Liver (tissue), 9 donors: ENCODE results near the gene METTL13. TPM values are rescaled to one million over a fixed set of nuclear protein-coding genes. Genes with fewer than 3 reads are reported as not detected.

Experiments used
- DNase-seq: peaks from one replicate; pipeline ENCODE4 v3.0.0-alpha.2; 2017; ENCODE audit warnings: low spot score
- H3K27ac ChIP-seq, 2 donors: one replicate each; pipeline ENCODE4 v1.7.0; 2013; ENCODE audit warnings: inconsistent platforms in 2 of 2, low read length in 2 of 2, control low read depth in 1 of 2, low read depth in 1 of 2, mild to moderate bottlenecking in 1 of 2
- H3K27me3 ChIP-seq, 4 donors: one replicate each; pipeline versions ENCODE4 v1.6.1 to v1.7.0; 2013; ENCODE audit warnings: low read length in 3 of 4, inconsistent platforms in 1 of 4, mild to moderate bottlenecking in 1 of 4, moderate library complexity in 1 of 4; ENCODE audit not compliant: control insufficient read depth in 4 of 4, insufficient read depth in 4 of 4
- H3K36me3 ChIP-seq, 4 donors: one replicate each; pipeline versions ENCODE4 v1.6.1 to v1.7.0; 2013; ENCODE audit warnings: low read length in 3 of 4, mild to moderate bottlenecking in 3 of 4, low read depth in 1 of 4, moderate library complexity in 1 of 4; ENCODE audit not compliant: control insufficient read depth in 4 of 4, insufficient read depth in 3 of 4
- H3K4me1 ChIP-seq, 4 donors: one replicate each; pipeline versions ENCODE4 v1.6.1 to v1.7.0; 2013; ENCODE audit warnings: low read length in 3 of 4, mild to moderate bottlenecking in 3 of 4, moderate library complexity in 1 of 4; ENCODE audit not compliant: control insufficient read depth in 4 of 4, insufficient read depth in 4 of 4
- H3K4me3 ChIP-seq, 3 donors: one replicate each; pipeline versions ENCODE4 v1.6.1 to v1.7.0; 2013; ENCODE audit warnings: low read length in 3 of 3, control low read depth in 1 of 3, low read depth in 1 of 3, mild to moderate bottlenecking in 1 of 3
- H3K9ac ChIP-seq, 2 donors: one replicate each; pipeline ENCODE4 v1.7.0; 2013; ENCODE audit warnings: low read length in 2 of 2, mild to moderate bottlenecking in 2 of 2, moderate library complexity in 2 of 2, control low read depth in 1 of 2, low read depth in 1 of 2
- H3K9me3 ChIP-seq, 4 donors: one replicate each; pipeline versions ENCODE4 v1.6.1 to v1.7.0; 2013; ENCODE audit warnings: low read length in 3 of 4; ENCODE audit not compliant: control insufficient read depth in 4 of 4
- EGR1 ChIP-seq, 2 donors: IDR thresholded peaks; 2 replicates each; pipeline ENCODE4 v1.6.1; 2016 to 2018; ENCODE audit warnings: antibody characterized with exemption in 2 of 2, low read depth in 2 of 2
- FOXA1 ChIP-seq: IDR thresholded peaks from 2 replicates; pipeline ENCODE4 v1.6.1; 2016; ENCODE audit warnings: antibody characterized with exemption
- FOXA2 ChIP-seq: IDR thresholded peaks from 2 replicates; pipeline ENCODE4 v1.6.1; 2016; ENCODE audit warnings: antibody characterized with exemption
- GABPA ChIP-seq, 2 donors: IDR thresholded peaks in 1 of 2; conservative IDR thresholded peaks in 1 of 2; 2 replicates each; pipeline ENCODE4 v1.6.1; 2016; ENCODE audit warnings: antibody characterized with exemption in 2 of 2, mild to moderate bottlenecking in 1 of 2, moderate library complexity in 1 of 2
- HNF4A ChIP-seq, 2 donors: conservative IDR thresholded peaks; 2 replicates each; pipeline ENCODE4 v1.6.1; 2016; ENCODE audit warnings: antibody characterized with exemption in 2 of 2, mild to moderate bottlenecking in 2 of 2
- HNF4G ChIP-seq: IDR thresholded peaks from 2 replicates; pipeline ENCODE4 v1.6.1; 2016; ENCODE audit warnings: antibody characterized with exemption
- NR2F2 ChIP-seq: IDR thresholded peaks from 2 replicates; pipeline ENCODE4 v1.6.1; 2016; ENCODE audit warnings: antibody characterized with exemption
- RAD21 ChIP-seq, 2 donors: IDR thresholded peaks; 2 replicates each; pipeline ENCODE4 v1.6.1; 2016; ENCODE audit warnings: antibody characterized with exemption in 2 of 2, mild to moderate bottlenecking in 2 of 2
- RXRA ChIP-seq, 2 donors: IDR thresholded peaks; 2 replicates each; pipeline ENCODE4 v1.6.1; 2017 to 2018; ENCODE audit warnings: antibody characterized with exemption in 2 of 2, mild to moderate bottlenecking in 1 of 2
- SP1 ChIP-seq: IDR thresholded peaks from 2 replicates; pipeline ENCODE4 v1.6.1; 2018; ENCODE audit warnings: antibody characterized with exemption, mild to moderate bottlenecking
- TAF1 ChIP-seq: conservative IDR thresholded peaks from 2 replicates; pipeline ENCODE4 v1.6.1; 2016; ENCODE audit warnings: antibody characterized with exemption, mild to moderate bottlenecking
- YY1 ChIP-seq: IDR thresholded peaks from 2 replicates; pipeline ENCODE4 v1.6.1; 2016; ENCODE audit warnings: antibody characterized with exemption, mild to moderate bottlenecking
- WGBS: extraction: QIAGEN DNeasy Blood & Tissue Kit; methylation state at CpG from one replicate; pipeline ENCODE4 v1.1.7; 2013; 5-methylcytosine and 5-hydroxymethylcytosine counted together
- polyA plus RNA-seq, 2 donors: library from polyadenylated mRNA; stranded (reverse) in 1 of 2; unstranded in 1 of 2; fragments of 200-250 nt in 1 of 2; fragments of >200 nt in 1 of 2; fragmentation: Nextera tagmentation in 1 of 2; extraction: Ambion mirVana in 1 of 2; gene quantifications; one replicate each; pipeline versions ENCODE4 v1.2.1 to v1.2.3, GENCODE V29; 2013 to 2015
- total RNA-seq, 2 donors: library from RNA; depleted of rRNA; stranded (reverse); fragments of >200 nt; gene quantifications; one replicate each; pipeline ENCODE4 v1.2.3, GENCODE V29; 2014
- TF ChIP-seq, protein P1 (sequence below): IDR thresholded peaks from 2 replicates; pipeline ENCODE4 v1.6.1; 2016; ENCODE audit warnings: antibody characterized with exemption
- TF ChIP-seq, protein P2 (sequence below): IDR thresholded peaks from 2 replicates; pipeline ENCODE4 v1.6.1; 2016; ENCODE audit warnings: antibody characterized with exemption
- TF ChIP-seq, protein P3 (sequence below): IDR thresholded peaks from 2 replicates; pipeline ENCODE4 v1.6.1; 2016; ENCODE audit warnings: antibody characterized with exemption
- TF ChIP-seq, protein P4 (sequence below): fragments of 150-350 bp; IDR thresholded peaks from 2 replicates; pipeline ENCODE4 v1.5.1; 2017; ENCODE audit warnings: improper control_type of control experiment, low read depth, low read length; ENCODE audit not compliant: missing input control
- TF ChIP-seq, protein P5 (sequence below): IDR thresholded peaks from 2 replicates; pipeline ENCODE4 v1.6.1; 2016; ENCODE audit warnings: antibody characterized with exemption, mild to moderate bottlenecking
- donor health status: healthy.
- donor health status: healthy.
- donor health status: healthy.
- donor health status: healthy.
- donor health status: healthy.

Gene METTL13
- total and polyA plus RNA-seq, 4 donors = 10.5 to 16.1 (median 13.4) TPM

DNA sequence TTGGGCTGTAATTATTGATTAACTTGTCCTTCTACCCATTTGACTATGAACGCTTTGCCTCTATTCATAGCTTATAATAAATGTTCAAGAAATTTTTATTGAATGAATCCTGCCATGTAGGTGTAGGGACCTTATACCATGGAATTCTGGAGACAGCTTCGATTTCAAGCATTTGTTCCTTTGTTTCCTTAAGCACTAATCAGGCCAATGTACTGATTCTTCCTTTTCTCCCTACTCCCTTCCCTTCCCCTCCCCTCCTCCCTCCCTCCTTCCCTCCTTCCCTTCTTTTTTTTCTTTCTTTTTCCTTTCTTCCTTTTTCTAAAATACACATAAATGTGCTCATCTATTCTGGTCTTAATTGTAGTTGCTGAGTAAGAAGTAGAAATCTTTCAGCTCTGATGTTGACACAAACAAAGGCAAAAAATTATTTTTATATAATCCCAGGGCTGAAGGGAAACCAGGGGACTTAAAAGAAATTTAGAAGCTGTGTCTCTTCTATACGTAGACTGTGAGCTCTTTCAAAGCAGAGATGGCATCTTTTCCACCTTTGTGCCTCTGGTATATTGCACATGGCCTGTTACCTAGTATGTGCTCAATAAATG lies 34.9 kb downstream of the METTL13 start:
- TF ChIP-seq, protein P1, sequence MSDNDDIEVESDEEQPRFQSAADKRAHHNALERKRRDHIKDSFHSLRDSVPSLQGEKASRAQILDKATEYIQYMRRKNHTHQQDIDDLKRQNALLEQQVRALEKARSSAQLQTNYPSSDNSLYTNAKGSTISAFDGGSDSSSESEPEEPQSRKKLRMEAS = no peak
- TF ChIP-seq EGR1 (IDR thresholded peaks at IDR 0.05; ENCODE audit: low read depth in 2 of 2) = no peak
- Histone ChIP-seq H3K4me3 (no peak overlapping the region), H3K9ac (no peak overlapping the region), H3K4me1 (peaks cover 0 to 2% (median 0%) of the 10 kb centered on the region in 4 donors), H3K27me3 (no peaks in the 10 kb centered on the region), H3K27ac (no peak overlapping the region), H3K36me3 (no peaks in the 10 kb centered on the region), H3K9me3 (no peaks in the 10 kb centered on the region)
- 89% methylated on average over 3 of the region's 3 CpGs for WGBS
- DNase-seq = no peak

DNA sequence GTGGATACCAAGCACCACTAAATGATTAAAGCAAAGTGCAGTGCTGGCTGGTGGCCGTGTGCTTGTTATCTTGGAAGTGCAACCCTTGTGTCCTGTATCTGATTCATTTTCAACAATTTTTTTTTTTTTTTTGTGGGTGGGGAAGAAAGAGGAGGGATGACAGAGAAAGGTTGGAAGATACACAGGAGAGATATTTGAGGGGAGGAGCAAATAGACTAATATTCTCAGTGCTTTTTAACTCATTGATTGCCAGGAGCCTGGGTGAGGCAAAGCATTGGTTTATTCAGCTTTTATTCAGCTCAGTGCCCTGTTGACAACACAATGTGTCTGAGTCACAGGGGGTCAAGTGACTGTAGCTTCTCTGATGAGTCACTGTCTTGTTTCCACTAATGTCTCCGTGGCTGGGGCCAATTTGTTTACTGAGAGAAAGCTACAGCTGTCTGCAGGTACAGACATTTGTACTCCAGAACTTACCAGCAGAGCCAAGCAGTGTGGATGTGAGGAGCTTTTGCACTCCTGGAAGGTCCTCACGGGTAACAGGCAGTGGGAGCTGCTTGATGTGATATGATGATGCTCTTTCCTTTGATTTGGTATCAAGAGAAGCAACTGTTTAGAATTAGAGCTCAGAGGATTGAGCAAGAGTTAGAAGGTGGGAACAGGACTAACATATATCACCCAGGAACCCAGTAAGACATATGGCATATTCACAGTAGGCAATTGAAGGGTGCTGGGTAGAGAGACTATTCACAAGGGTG lies 36.2 kb downstream of the METTL13 start:
- TF ChIP-seq RAD21 (IDR thresholded peaks at IDR 0.05) (no peak), NR2F2 (no peak), HNF4G (no peak), YY1 (no peak), EGR1 (IDR thresholded peaks at IDR 0.05; ENCODE audit: low read depth in 2 of 2) (no peak), FOXA2 (no peak), GABPA (IDR thresholded peaks at IDR 0.05 in 1 of 2, conservative IDR thresholded peaks at IDR 0.05 in 1 of 2) (no peak), TAF1 (no peak), FOXA1 (no peak), HNF4A (conservative IDR thresholded peaks at IDR 0.05) (no peak), SP1 (no peak), RXRA (IDR thresholded peaks at IDR 0.05) (no peak)
- TF ChIP-seq, protein P2, sequence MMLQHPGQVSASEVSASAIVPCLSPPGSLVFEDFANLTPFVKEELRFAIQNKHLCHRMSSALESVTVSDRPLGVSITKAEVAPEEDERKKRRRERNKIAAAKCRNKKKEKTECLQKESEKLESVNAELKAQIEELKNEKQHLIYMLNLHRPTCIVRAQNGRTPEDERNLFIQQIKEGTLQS = no peak
- TF ChIP-seq, protein P3, sequence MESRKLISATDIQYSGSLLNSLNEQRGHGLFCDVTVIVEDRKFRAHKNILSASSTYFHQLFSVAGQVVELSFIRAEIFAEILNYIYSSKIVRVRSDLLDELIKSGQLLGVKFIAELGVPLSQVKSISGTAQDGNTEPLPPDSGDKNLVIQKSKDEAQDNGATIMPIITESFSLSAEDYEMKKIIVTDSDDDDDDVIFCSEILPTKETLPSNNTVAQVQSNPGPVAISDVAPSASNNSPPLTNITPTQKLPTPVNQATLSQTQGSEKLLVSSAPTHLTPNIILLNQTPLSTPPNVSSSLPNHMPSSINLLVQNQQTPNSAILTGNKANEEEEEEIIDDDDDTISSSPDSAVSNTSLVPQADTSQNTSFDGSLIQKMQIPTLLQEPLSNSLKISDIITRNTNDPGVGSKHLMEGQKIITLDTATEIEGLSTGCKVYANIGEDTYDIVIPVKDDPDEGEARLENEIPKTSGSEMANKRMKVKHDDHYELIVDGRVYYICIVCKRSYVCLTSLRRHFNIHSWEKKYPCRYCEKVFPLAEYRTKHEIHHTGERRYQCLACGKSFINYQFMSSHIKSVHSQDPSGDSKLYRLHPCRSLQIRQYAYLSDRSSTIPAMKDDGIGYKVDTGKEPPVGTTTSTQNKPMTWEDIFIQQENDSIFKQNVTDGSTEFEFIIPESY = no peak
- TF ChIP-seq, protein P4, sequence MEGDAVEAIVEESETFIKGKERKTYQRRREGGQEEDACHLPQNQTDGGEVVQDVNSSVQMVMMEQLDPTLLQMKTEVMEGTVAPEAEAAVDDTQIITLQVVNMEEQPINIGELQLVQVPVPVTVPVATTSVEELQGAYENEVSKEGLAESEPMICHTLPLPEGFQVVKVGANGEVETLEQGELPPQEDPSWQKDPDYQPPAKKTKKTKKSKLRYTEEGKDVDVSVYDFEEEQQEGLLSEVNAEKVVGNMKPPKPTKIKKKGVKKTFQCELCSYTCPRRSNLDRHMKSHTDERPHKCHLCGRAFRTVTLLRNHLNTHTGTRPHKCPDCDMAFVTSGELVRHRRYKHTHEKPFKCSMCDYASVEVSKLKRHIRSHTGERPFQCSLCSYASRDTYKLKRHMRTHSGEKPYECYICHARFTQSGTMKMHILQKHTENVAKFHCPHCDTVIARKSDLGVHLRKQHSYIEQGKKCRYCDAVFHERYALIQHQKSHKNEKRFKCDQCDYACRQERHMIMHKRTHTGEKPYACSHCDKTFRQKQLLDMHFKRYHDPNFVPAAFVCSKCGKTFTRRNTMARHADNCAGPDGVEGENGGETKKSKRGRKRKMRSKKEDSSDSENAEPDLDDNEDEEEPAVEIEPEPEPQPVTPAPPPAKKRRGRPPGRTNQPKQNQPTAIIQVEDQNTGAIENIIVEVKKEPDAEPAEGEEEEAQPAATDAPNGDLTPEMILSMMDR = no peak
- TF ChIP-seq, protein P5, sequence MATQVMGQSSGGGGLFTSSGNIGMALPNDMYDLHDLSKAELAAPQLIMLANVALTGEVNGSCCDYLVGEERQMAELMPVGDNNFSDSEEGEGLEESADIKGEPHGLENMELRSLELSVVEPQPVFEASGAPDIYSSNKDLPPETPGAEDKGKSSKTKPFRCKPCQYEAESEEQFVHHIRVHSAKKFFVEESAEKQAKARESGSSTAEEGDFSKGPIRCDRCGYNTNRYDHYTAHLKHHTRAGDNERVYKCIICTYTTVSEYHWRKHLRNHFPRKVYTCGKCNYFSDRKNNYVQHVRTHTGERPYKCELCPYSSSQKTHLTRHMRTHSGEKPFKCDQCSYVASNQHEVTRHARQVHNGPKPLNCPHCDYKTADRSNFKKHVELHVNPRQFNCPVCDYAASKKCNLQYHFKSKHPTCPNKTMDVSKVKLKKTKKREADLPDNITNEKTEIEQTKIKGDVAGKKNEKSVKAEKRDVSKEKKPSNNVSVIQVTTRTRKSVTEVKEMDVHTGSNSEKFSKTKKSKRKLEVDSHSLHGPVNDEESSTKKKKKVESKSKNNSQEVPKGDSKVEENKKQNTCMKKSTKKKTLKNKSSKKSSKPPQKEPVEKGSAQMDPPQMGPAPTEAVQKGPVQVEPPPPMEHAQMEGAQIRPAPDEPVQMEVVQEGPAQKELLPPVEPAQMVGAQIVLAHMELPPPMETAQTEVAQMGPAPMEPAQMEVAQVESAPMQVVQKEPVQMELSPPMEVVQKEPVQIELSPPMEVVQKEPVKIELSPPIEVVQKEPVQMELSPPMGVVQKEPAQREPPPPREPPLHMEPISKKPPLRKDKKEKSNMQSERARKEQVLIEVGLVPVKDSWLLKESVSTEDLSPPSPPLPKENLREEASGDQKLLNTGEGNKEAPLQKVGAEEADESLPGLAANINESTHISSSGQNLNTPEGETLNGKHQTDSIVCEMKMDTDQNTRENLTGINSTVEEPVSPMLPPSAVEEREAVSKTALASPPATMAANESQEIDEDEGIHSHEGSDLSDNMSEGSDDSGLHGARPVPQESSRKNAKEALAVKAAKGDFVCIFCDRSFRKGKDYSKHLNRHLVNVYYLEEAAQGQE = no peak
- TF ChIP-seq, protein P1 = no peak
- WGBS = 33% methylated on average over 3 of the region's 3 CpGs
- DNase-seq = no peak

More for the DNA sequence above, 36.2 kb downstream of the METTL13 start:
- H3K36me3 ChIP-seq = no peaks in the 10 kb centered on the region
- no peaks in the 10 kb centered on the region for H3K9me3 ChIP-seq
- H3K27me3 ChIP-seq = no peaks in the 10 kb centered on the region
- H3K9ac ChIP-seq = no peak overlapping the region
- no peak overlapping the region for H3K4me3 ChIP-seq
- H3K4me1 ChIP-seq = peaks cover 0 to 2% (median 0%) of the 10 kb centered on the region in 4 donors
- H3K27ac ChIP-seq = no peak overlapping the region
